Stimulated activated CD8-positive, alpha-beta memory T cell treated with anti-CD3 and anti-CD28 coated beads, Interleukin-4, amount 100 ng/mL, for 24 hours (primary cell): ENCODE data around the gene STAG2.

ENCODE experiments used
- DNase-seq: peaks from one replicate; pipeline ENCODE4 v3.0.0-alpha.2; 2020; ENCODE audit warnings: low read depth

Gene STAG2

DNA sequence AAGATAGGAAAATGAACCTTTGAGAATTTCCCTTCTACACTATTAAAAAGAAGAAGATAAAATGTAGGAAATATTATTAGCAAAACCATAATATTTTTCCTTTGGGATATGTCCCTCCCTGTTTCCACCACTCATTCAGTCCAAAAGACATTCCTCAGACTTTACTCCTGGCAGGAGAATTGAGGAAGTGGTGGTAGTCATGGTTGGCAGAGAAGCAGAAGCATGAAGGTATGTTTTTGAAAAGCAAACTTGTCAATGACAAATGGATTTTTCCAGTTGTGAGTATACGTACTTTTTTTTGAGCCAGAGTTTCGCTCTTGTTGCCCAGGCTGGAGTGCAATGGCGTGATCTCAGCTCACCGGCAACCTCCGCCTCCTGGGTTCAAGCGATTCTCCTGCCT, 13.7 kb downstream of the STAG2 start:
- no peak for DNase-seq

DNA sequence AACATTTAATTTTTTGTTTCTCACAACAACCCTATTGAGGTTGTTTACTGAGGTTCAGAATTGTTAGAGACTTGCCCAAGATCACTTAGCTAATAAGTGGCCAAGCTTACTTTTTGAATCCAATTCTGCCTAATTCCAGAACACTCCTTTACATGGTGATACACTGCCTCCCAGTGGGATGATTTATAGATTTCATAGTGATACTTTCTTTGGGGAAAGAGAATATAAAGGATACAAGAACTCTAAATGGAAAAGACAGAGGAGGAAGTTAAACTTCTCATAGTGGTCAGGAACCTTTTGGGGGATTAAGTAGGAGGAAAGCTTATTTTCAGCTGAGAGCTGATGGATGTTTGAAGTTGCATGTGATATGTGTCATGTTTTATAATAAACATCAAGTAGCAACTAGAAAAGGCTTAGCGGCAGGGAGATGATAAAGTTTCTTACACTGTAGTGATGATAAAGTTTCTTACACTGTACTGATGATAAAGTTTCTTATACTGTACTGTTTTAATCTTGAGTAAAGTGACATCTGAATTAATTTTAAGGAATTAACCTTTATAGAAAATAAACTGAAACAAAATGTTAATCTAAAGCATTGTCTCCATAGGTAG, 15.3 kb downstream of the STAG2 start:
- DNase-seq, result no peak

DNA sequence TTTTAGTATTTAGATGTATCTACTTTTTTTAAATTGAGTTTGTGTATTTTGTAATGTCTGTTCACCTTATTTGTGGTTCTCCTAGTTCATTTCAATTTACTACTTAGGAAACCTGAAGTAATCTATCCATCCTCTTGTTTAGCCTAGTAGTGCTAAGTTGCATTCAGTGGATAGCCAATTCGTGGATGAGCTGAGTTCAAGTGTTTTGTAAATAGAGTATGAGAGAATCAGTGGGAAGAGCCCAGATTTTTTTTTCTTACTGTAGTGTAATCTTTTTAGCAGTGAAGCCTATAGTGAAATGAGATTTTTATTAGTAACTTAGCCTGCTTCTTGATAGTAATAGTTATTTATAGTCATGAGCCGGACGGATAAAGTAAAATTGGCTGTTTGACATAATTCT, 21.7 kb downstream of the STAG2 start:
- DNase-seq, result no peak

DNA sequence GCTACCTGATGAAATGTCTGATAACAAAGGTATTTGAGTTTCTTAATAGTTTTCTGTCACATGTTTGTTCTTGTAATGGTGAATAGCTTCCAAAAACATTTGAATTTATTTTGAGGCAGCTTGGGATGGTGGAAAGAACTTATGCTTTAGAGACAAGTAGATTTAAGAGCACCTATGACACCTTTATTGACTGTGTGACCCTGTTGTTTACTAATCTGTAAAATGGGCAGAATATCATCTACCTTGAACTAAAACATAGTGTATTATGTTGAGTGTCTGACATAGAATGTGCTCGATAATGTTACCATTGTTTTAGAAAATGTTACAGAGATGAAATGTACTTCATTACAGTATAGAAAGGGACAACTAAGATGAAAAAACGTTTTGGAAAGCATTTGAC, 24.9 kb downstream of the STAG2 start:
- no peak for DNase-seq

DNA sequence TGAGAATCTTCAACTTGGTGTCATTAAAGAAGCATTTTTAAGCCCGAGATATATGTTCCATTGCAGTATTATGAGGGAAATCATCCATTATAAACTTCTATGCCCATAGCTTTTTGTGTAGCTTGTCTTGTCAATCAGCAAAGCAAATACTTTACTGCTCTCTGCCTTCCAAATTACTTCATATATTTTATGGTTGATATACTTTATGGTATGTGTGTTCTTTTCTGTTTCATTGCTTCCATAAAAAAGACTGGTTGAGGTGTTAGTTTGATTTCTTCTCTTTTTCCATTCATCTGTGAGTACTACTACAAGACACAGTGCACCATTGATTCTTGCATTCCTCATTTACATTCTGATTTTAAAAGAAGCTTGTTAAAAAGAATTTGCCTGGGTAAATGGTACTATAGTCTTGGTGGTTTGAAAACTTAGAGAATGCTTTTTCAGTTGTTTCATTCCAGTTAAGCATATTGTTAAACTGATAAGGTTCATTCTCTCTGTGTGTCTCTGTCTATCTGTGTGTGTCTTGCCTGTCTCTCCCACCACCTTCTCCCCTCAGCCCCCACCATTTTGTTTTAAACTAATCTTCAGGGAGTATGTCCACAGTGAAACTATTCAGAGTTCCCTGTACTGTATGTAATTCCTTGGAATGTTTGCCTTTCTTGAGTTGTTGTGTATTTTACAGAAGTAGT, 27.1 kb downstream of the STAG2 start:
- DNase-seq, result no peak

DNA sequence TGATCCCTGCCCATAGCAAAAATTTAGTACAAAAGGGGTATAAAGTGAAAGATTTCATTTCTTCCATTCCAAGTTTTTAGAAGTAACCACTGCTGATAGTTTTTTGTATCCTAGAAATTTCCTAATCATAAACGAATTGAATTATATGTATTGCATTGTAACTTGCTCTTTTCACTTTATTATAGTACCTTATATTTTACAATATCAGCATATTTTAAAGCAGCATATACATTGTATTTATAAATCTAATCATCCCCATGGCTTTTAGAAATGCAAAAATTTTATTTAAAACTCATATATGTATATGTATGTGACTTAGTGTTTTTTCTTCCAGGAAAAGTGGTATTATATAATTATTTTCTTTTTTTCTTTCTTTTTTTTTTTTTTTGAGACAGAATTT, 27.7 kb downstream of the STAG2 start:
- DNase-seq, result no peak

DNA sequence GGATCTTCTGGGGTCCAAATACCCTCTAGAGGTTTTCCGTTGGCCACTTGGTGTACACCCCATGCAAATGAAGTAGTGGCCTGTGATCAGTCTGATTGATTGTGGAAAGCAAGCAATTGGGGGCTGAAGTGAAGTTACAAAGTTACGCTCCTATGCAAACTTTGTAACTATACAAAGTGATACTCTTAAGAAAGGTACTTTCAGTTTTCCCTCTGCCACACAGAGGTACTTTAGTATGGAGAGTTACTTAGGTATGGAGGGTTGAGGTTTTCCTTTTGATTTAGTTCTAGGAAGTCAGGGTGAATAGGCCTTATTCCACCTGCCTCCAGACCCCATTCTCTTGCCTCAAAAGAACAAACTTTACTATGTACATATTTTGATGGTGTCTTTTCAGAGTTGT, 28.7 kb downstream of the STAG2 start:
- no peak for DNase-seq

DNA sequence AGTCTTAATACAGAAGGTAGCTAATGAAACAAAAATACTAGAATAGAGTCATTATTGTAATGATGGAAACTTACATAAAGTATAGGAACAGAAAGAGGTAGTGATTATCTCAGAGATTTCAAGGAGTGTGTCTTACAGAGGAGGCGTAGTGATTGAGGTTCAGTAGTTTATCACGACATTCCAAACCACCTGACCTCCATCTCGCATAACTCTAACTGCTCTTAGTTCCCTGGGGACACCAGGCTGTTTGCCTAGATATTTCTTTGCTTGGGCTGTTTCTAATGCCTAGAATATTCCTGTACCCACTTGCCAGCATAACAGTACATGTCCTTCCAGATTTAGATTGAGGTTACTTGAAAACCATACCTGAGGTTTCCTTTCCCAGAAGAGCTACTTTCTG, 29.1 kb downstream of the STAG2 start:
- DNase-seq, result no peak

DNA sequence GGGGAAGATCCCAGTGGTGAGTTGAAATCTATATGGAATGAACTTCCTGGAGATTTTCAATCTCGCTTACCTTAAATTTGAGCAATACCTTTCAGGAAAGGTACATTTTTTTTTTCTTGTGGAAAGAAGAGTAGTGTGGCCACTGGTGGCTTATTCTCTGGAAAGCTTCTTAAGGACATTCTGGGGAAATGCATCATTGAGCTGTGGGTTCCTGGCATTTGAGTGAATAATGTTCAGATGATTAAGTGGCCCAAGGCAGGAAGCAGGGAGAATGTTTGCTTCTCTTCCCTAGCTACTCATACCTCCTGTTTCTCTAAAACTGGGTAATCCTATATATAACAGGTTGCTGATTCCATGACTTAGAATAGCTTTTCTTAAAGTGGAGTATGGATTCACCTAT, 31.8 kb downstream of the STAG2 start:
- no peak for DNase-seq

DNA sequence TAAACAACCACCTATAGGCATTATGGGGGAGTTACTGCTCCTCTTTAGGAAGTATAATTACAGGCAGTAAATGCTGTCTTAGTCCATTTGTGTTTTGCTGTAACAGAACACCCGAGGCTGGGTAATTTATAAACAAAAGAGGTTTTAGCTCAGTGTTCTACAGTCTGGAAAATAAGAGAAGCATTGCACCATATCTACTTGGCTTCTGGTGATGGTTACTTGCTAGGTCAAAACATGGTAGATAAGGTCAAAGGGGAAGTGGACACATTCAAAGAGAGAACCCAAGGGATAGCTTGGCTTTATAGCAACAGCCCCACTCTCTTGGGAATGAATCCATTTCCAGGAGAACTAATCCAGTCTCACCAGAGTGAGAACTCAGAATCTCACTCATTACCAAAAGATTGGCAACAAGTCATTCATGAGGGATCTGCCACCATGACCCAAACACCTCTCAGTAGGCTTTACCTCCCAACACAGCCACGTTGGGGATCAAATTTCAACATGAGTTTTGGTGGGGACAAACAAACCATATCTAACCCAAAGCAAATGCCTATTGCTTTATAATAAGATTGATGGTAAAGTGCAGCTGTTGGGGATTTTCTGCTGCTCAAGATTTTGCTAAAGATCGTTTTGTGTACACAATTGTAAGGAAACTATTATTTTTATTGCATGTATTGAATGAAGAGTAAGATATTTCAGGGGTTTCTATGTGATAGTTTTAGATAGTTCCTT, 32.6 kb downstream of the STAG2 start:
- no peak for DNase-seq

DNA sequence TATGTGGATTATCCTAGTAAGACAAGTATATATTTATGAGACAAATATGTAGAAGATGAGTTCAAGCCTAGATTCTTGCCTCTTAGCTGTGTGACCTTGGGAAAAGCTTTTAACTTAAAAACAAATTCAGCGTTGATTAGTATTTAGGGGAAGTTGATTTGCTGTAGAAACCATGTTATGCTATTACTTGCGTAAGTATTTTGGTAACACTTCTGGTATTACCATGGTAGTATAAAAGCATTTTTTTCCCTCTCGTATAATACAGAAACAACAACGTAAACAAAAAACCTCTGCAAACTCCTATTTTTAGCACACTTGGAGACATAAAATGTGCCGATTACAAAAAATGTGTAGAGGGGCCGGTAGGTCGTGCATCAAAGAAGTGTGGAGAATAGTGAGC, 33.2 kb downstream of the STAG2 start:
- no peak for DNase-seq

DNA sequence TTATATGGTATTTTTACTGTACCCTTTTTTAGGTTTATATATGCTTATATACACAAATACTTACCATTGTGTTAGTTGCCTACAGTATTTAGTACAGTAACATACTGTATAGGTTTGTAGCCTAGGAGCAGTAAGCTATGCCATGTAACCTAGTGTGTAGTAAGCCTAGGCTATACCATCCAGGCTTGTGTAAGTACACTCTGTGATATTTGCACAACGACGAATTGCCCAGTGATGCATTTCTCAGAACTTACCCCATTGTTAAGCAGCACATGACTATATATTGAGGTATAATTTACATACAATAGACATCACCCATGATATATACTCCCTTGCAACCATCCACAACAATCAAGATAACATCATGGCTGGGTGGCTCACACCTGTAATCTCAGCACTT, 40.1 kb downstream of the STAG2 start:
- no peak for DNase-seq

DNA sequence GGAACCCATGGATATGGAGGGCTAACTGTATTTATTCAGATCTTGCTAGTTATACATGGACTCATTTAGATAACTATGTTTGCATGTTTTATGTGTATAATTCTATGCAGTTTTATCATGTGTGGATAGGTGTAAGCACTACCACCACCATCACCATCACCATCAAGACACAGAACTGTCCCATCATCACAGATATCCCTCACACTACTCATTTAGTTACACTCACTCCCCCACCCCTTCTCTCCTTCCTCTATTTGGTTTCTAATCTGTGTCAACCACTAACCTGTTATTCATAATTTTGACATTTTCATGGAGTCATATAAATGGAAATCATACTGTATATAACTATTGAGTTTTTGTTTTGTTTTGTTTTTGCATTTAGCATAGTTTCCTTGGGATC, 43.7 kb downstream of the STAG2 start:
- no peak for DNase-seq

DNA sequence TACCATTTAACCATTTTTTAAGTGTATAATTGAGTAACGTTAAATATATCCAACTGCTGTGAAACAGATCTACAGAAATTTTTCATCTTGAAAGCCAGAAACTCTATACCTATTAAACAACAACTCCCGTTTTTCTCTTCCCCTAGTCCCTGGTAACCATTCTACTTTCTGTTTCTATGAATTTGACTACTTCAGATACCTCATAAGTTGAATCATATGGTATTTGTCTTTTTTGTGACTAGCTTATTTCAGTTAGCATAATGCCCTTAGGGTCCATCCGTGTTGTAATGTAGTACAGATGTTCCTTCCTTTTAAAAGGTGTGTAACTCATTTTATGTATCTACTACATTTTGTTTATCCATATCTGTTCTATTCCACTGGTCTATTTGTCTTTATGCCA, 48.7 kb downstream of the STAG2 start:
- DNase-seq, result no peak

DNA sequence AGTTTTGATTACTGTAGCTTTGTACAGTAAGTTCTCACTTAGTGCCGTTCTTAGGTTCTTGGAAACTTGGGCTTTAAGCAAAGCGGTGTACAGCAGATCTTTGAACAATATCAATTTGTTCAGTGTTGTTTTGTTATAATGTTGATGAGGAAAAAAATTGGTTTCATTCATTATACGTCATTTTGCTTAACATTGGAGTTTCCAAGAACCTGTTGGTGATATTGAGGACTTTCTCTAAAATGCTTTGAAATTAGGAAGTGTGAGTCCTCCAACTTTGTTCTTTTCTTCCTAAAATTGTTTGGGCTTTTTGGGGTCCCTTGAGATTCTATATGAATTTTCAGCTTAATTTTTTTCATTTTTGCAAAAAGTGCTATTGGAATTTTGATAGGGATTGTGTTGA, 49.1 kb downstream of the STAG2 start:
- DNase-seq, result no peak

DNA sequence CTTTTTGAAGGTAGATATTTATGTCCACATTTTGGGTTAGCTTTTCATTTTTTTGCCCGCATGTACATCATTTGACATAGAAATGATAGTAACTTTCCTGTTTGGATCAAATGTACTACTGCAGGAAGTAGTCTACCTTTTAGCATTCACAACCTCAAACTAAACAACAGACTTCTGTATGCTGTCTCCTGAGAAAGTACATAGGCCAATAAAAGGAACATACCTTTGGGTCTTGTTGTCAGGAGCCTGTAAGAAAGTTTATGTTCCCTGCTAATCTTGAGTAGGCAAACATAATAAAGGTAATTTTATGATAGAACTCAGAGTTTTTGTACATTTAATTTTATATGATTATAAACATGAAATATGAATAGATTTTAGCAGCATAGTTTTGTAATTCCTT, 54.2 kb downstream of the STAG2 start:
- DNase-seq, result no peak

DNA sequence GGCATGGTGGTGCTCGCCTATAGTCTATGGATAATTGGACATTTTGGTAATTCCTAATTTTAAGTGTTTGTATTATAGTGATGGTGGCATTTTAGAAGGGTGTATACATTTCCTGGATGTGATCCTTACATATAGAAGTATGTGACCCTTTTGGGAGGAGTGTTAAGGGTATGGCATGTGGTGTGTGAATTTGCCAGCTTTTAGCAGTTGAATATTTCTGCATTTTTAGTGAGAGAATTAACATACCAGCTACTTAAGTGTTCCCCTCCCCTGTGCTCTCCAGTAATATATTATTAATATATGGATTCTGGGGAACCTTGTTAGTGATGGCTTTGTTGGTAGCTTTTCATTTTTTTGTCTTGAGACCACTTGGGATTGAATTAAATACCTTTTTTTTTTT, 55.3 kb downstream of the STAG2 start:
- DNase-seq, result no peak

DNA sequence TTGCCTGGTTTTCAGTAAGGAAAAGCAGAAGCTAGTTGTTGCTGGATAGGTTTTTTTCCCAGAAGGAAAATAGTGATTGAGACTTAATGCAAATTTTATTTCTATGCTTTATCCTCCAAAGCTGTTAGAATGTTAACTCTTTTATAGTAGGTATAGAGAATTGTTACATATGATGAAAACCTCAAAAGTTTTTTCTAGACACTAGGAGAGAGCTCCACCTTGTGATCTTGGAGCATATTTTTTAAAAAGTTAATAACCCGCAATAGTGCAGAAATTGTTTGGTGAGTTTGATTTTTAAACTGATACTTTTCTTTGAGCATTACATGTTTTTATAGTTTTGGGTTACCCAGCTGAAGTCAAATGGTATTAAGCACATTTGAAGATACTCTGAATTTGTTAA, 56.5 kb downstream of the STAG2 start:
- DNase-seq, result no peak

DNA sequence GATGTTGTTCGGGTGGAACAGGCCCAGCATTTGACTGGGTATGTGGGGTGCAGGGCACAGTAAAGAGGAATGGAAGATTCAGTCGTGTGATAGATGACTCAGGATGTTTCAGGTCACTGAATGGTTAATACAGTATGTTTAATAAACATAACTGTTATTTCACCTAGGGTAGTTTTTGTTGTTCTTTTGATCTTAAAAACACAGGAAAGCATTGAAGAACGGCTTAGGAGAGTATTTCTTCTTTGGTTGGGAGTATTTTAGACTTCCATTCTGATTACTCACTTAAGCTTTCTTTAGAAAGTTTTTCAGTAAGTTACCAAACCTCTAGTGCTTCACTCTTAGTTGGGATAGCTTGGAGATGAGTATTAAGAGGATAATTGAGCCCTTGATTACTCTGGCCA, 62.3 kb downstream of the STAG2 start:
- DNase-seq, result no peak

DNA sequence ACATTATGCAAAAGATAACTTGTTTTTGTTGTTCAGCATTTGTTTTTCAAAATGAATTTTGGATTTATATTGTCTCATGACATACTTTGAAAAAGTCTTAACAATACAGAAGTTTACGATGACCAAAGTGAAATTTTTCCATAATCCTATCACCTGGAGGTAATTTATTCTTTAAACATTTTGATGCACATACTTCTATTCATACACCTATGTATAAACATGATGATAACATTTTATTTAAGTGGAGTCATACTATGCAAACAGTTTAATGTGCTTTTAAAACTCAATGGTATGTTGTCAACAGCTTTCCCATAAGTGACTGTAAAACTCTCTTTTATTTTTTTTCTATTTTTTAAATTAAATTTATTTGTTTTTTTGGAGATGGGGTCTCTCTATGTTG, 65.0 kb downstream of the STAG2 start:
- no peak for DNase-seq

DNA sequence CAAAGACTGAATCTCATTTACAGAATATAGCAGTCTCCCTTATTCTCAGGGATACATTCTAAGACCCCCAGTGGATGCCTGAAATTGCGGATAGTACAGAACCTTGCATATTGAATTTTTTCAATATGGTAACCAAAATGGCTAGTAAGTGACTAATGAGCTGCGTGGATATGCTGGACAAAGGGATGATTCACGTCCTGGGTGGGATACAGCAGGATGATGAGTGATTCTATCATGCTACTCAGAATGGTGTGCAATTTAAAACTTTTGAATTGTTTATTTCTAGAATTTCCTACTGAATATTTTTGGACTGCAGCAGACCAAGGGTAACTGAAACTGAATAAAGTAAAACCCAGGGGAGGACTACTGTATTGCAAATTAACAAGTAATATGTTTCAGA, 66.7 kb downstream of the STAG2 start:
- no peak for DNase-seq

DNA sequence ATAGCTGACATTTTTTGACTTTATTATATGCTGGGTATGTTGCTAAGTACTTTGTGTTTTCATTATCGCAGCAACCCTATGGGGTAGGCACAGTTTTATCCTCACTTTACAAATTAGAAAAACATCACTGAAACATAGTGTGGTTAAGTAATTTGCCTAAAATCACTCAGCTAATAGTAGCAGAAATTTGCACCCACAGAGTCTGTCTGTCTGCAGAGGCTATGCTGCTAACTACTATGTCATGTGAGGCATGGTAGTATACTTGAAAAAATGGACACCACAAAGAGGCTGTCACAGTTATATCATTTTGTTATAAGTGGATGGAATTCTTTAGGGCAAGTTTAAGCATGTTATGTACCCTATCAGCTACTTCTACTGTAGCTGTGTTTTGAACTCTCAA, 69.0 kb downstream of the STAG2 start:
- DNase-seq, result no peak

DNA sequence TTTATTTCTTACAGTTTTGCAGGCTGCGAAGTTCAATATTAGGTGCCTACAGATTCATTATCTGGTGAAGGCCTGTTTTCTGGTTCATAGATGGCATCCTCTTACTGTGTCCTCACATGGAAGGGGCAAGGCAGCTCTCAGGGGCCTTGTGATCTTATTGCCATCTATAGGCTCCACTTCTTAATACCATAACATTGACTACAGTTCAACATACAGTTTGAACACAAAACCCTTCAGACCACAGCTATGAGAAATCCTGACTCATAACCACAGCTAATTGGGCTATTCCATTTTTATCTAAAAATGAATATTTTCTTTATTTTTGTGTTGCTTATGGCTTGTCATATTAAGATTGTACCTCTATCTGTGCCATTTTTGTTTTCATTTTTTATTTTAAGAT, 72.3 kb downstream of the STAG2 start:
- DNase-seq, result no peak

DNA sequence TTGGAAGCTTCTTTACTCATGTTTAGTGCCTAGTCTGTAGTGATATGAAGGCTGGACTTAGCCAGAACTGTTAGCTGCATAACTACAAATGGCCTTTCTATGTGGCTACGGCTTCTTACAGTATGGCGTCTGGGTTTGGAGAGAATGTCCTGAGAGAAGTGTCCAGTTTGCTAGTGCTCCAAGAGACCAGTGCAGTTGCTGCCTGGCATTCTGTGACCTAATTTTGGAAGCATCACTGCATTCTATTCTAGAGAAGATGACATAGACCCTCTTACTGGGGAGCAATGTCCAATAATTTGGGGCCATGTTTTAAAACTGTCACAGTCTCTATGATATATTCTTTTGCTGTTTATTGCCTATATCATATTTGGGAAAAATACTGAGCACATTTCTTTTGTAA, 74.2 kb downstream of the STAG2 start:
- DNase-seq, result no peak
